Posterior cingulate gyrus (tissue), 11 donors: Measurements from ENCODE around the gene PLCG2.

Experiments used
- DNase-seq, 10 donors: peaks; one replicate each; pipeline versions ENCODE4 v3.0.0 to v3.0.0-alpha.2; 2020 to 2021; ENCODE audit warnings: mixed read lengths in 3 of 10
- intact Hi-C: fragments of 100-400 bp; cut with DNase I; formaldehyde crosslinking; loops from one replicate; pipeline ENCODE4 v1.15.1; 2023

The PLCG2 gene

GRCh38 chr16:81810361-81810760 lies 31.3 kb downstream of the PLCG2 start:
- no peak for DNase-seq
- intact Hi-C loops: no loop called here

GRCh38 chr16:81810894-81811538 lies 31.9 kb downstream of the PLCG2 start:
- no peak for DNase-seq
- intact Hi-C loops: no loop called here

- DNase-seq: no peak
- intact Hi-C loops: no loop called here
These were observed 34.6 kb downstream of the PLCG2 start for GRCh38 chr16:81813648-81814047.

GRCh38 chr16:81814751-81815428 lies 35.8 kb downstream of the PLCG2 start:
- DNase-seq: no peak
- intact Hi-C loops: no loop called here

GRCh38 chr16:81815429-81815766 lies 36.3 kb downstream of the PLCG2 start:
- intact Hi-C loops: no loop called here
- DNase-seq: no peak

GRCh38 chr16:81816351-81816750 lies 37.3 kb downstream of the PLCG2 start:
- DNase-seq: peak in 1 of 10 donors; percentile 7
- intact Hi-C loops: no loop called here

- DNase-seq: peak in 1 of 10 donors; percentile 6
- intact Hi-C loops: no loop called here
These were observed 37.7 kb downstream of the PLCG2 start for GRCh38 chr16:81816793-81817210.

GRCh38 chr16:81817296-81817695 lies 38.2 kb downstream of the PLCG2 start:
- intact Hi-C loops: no loop called here
- no peak for DNase-seq

GRCh38 chr16:81817789-81818567 lies 38.9 kb downstream of the PLCG2 start:
- no peak for DNase-seq
- intact Hi-C loops: no loop called here

- intact Hi-C loops: no loop called here
- no peak for DNase-seq
These were observed 39.4 kb downstream of the PLCG2 start for GRCh38 chr16:81818568-81818896.

GRCh38 chr16:81818905-81819304 lies 39.8 kb downstream of the PLCG2 start:
- DNase-seq: no peak
- intact Hi-C loops: no loop called here

- DNase-seq: peak in 1 of 10 donors; percentile 50
- intact Hi-C loops: no loop called here
These were observed 42.5 kb downstream of the PLCG2 start for GRCh38 chr16:81821436-81822128.

GRCh38 chr16:81823111-81823510 lies 44.0 kb downstream of the PLCG2 start:
- DNase-seq: peak in 2 of 10 donors; percentile 14 to 75
- intact Hi-C loops: no loop called here

GRCh38 chr16:81823734-81824133 lies 44.6 kb downstream of the PLCG2 start:
- peak in 1 of 10 donors; percentile 37 for DNase-seq
- intact Hi-C loops: no loop called here

GRCh38 chr16:81826523-81826922 lies 47.4 kb downstream of the PLCG2 start:
- DNase-seq: no peak
- intact Hi-C loops: no loop called here

GRCh38 chr16:81830845-81831540 lies 51.9 kb downstream of the PLCG2 start:
- peak in 1 of 10 donors; percentile 21 for DNase-seq
- intact Hi-C loops: no loop called here

GRCh38 chr16:81831722-81832126 lies 52.6 kb downstream of the PLCG2 start:
- DNase-seq: peak in 7 of 10 donors; percentile 5 to 91 (median 38)
- intact Hi-C loops: no loop called here

- peak in 1 of 10 donors; percentile 82 for DNase-seq
- intact Hi-C loops: no loop called here
These were observed 53.9 kb downstream of the PLCG2 start for GRCh38 chr16:81832801-81833547.

- intact Hi-C loops: no loop called here
These were observed 54.7 kb downstream of the PLCG2 start for GRCh38 chr16:81833751-81834150.

GRCh38 chr16:81834868-81835267 lies 55.8 kb downstream of the PLCG2 start:
- intact Hi-C loops: no loop called here
- DNase-seq: no peak

More at GRCh38 chr16:81833751-81834150, 54.7 kb downstream of the PLCG2 start:
- no peak for DNase-seq
